HEK293 (cell line): ENCODE measurements around the gene TRNAU1AP.
A peak's percentile ranks its signal among the peaks of the same experiment; 100 is the strongest.

ENCODE experiments used
- BCL11A ChIP-seq: fragments of 450-650 bp; formaldehyde crosslinking; IDR thresholded peaks from 2 replicates; pipeline ENCODE4 v1.5.1; 2016; ENCODE audit warnings: low read depth, missing biosample characterization, missing genetic modification characterization
- GLIS1 ChIP-seq: fragments of 450-650 bp; formaldehyde crosslinking; IDR thresholded peaks from 2 replicates; pipeline ENCODE4 v1.5.1; 2016; ENCODE audit warnings: missing biosample characterization, missing genetic modification characterization
- HOXC10 ChIP-seq: sonication (generic); formaldehyde crosslinking; IDR thresholded peaks from 2 replicates; pipeline ENCODE4 v1.8.1; 2023; ENCODE audit warnings: mild to moderate bottlenecking, missing genetic modification reagents
- KLF8 ChIP-seq: fragments of 450-650 bp; formaldehyde crosslinking; IDR thresholded peaks from 2 replicates; pipeline ENCODE4 v1.5.1; 2016; ENCODE audit warnings: missing biosample characterization, missing genetic modification characterization
- KLF9 ChIP-seq: fragments of 450-650 bp; formaldehyde crosslinking; IDR thresholded peaks from 2 replicates; pipeline ENCODE4 v1.5.1; 2016; ENCODE audit warnings: missing biosample characterization, missing genetic modification characterization, low read depth
- MYNN ChIP-seq: fragments of 450-650 bp; formaldehyde crosslinking; IDR thresholded peaks from 2 replicates; pipeline ENCODE4 v1.5.1; 2016; ENCODE audit warnings: missing biosample characterization, missing genetic modification characterization, borderline replicate concordance
- PBX3 ChIP-seq: sonication (generic); formaldehyde crosslinking; IDR thresholded peaks from 2 replicates; pipeline ENCODE4 v1.8.1; 2022; ENCODE audit warnings: mild to moderate bottlenecking, moderate library complexity, missing genetic modification reagents
- REST ChIP-seq: fragments of 450-650 bp; formaldehyde crosslinking; IDR thresholded peaks from 2 replicates; pipeline ENCODE4 v1.5.1; 2016; ENCODE audit warnings: missing biosample characterization, missing genetic modification characterization
- SETDB1 ChIP-seq: IDR thresholded peaks from one replicate; pipeline ENCODE4 v1.6.1; 2017; ENCODE audit warnings: mild to moderate bottlenecking, low read length, moderate library complexity, mixed read lengths; ENCODE audit not compliant: insufficient read length
- TSHZ1 ChIP-seq: fragments of 450-650 bp; formaldehyde crosslinking; IDR thresholded peaks from 2 replicates; pipeline ENCODE4 v1.5.1; 2016; ENCODE audit warnings: missing biosample characterization, missing genetic modification characterization, borderline replicate concordance
- YY1 ChIP-seq: fragments of 450-650 bp; formaldehyde crosslinking; IDR thresholded peaks from 2 replicates; pipeline ENCODE4 v1.5.1; 2018; ENCODE audit warnings: missing biosample characterization, missing genetic modification characterization
- ZBTB48 ChIP-seq: fragments of 450-650 bp; formaldehyde crosslinking; IDR thresholded peaks from 2 replicates; pipeline ENCODE4 v1.5.1; 2016; ENCODE audit warnings: missing biosample characterization, missing genetic modification characterization
- ZNF132 ChIP-seq: fragments of 450-650 bp; formaldehyde crosslinking; IDR thresholded peaks from 2 replicates; pipeline ENCODE4 v1.5.1; 2017; ENCODE audit warnings: missing biosample characterization, missing genetic modification characterization, borderline replicate concordance
- ZNF184 ChIP-seq: fragments of 450-650 bp; IDR thresholded peaks from 2 replicates; pipeline ENCODE4 v1.5.1; 2018; ENCODE audit warnings: missing biosample characterization, mild to moderate bottlenecking, missing genetic modification characterization
- ZNF19 ChIP-seq: fragments of 450-650 bp; formaldehyde crosslinking; IDR thresholded peaks from 2 replicates; pipeline ENCODE4; 2016; ENCODE audit warnings: missing biosample characterization, missing genetic modification characterization, low read depth
- ZNF221 ChIP-seq: fragments of 450-650 bp; formaldehyde crosslinking; IDR thresholded peaks from 2 replicates; pipeline ENCODE4 v1.5.1; 2017; ENCODE audit warnings: missing biosample characterization, missing genetic modification characterization, borderline replicate concordance
- ZNF302 ChIP-seq: fragments of 450-650 bp; formaldehyde crosslinking; IDR thresholded peaks from 2 replicates; pipeline ENCODE4 v1.5.1; 2016; ENCODE audit warnings: missing biosample characterization, missing genetic modification characterization, low read depth
- ZNF311 ChIP-seq: fragments of 450-650 bp; formaldehyde crosslinking; IDR thresholded peaks from 2 replicates; pipeline ENCODE4 v1.5.1; 2017; ENCODE audit warnings: missing biosample characterization, missing genetic modification characterization, borderline replicate concordance
- ZNF341 ChIP-seq: fragments of 450-650 bp; formaldehyde crosslinking; IDR thresholded peaks from 2 replicates; pipeline ENCODE4; 2016; ENCODE audit warnings: low read depth, missing biosample characterization, missing genetic modification characterization
- ZNF350 ChIP-seq: fragments of 450-650 bp; formaldehyde crosslinking; IDR thresholded peaks from 2 replicates; pipeline ENCODE4 v1.5.0; 2017; ENCODE audit warnings: missing biosample characterization, mild to moderate bottlenecking, missing genetic modification characterization
- ZNF354C ChIP-seq: fragments of 450-650 bp; formaldehyde crosslinking; IDR thresholded peaks from 2 replicates; pipeline ENCODE4 v1.5.1; 2016; ENCODE audit warnings: missing biosample characterization, missing genetic modification characterization, low read depth, borderline replicate concordance
- ZNF433 ChIP-seq: fragments of 450-650 bp; formaldehyde crosslinking; IDR thresholded peaks from 2 replicates; pipeline ENCODE4 v1.5.1; 2016; ENCODE audit warnings: missing biosample characterization, missing genetic modification characterization, low read depth
- ZNF488 ChIP-seq: fragments of 450-650 bp; formaldehyde crosslinking; IDR thresholded peaks from 2 replicates; pipeline ENCODE4 v1.5.1; 2016; ENCODE audit warnings: missing biosample characterization, missing genetic modification characterization
- ZNF510 ChIP-seq: fragments of 450-650 bp; formaldehyde crosslinking; IDR thresholded peaks from 2 replicates; pipeline ENCODE4 v1.5.1; 2018; ENCODE audit warnings: mild to moderate bottlenecking, missing genetic modification characterization, missing biosample characterization; ENCODE audit not compliant: insufficient replicate concordance
- ZNF513 ChIP-seq: fragments of 450-650 bp; IDR thresholded peaks from 2 replicates; pipeline ENCODE4 v1.5.1; 2018; ENCODE audit warnings: missing biosample characterization, missing genetic modification characterization
- ZNF596 ChIP-seq: fragments of 450-650 bp; IDR thresholded peaks from 2 replicates; pipeline ENCODE4 v1.5.0; 2018; ENCODE audit warnings: missing biosample characterization, mild to moderate bottlenecking, missing genetic modification characterization, moderate library complexity
- ZNF624 ChIP-seq: fragments of 450-650 bp; formaldehyde crosslinking; IDR thresholded peaks from 2 replicates; pipeline ENCODE4 v1.5.1; 2017; ENCODE audit warnings: missing biosample characterization, missing genetic modification characterization
- ZNF670 ChIP-seq: fragments of 450-650 bp; formaldehyde crosslinking; IDR thresholded peaks from 2 replicates; pipeline ENCODE4 v1.5.1; 2016; ENCODE audit warnings: missing biosample characterization, missing genetic modification characterization, low read depth
- ZNF677 ChIP-seq: fragments of 450-650 bp; IDR thresholded peaks from 2 replicates; pipeline ENCODE4 v1.5.0; 2018; ENCODE audit warnings: missing biosample characterization, mild to moderate bottlenecking, missing genetic modification characterization, moderate library complexity
- ZSCAN5A ChIP-seq: fragments of 450-650 bp; formaldehyde crosslinking; IDR thresholded peaks from 2 replicates; pipeline ENCODE4 v1.5.1; 2016; ENCODE audit warnings: missing biosample characterization, missing genetic modification characterization

The TRNAU1AP gene

GRCh38 chr1:28517649-28517999, 35.3 kb upstream of the TRNAU1AP start (continued):
- TF ChIP-seq ZNF488: no peak
- no peak for TF ChIP-seq ZNF624 (tag by site-specific recombination)
- no peak for TF ChIP-seq KLF9 (tag by site-specific recombination)
- no peak for TF ChIP-seq SETDB1
- no peak for TF ChIP-seq KLF8 (tag by site-specific recombination)
- no peak for TF ChIP-seq ZNF513
- TF ChIP-seq MYNN (tag by site-specific recombination): no peak
- no peak for TF ChIP-seq ZNF221 (tag by site-specific recombination)
- TF ChIP-seq ZBTB48 (tag by site-specific recombination): no peak
- no peak for TF ChIP-seq ZNF510 (tag by site-specific recombination)
- TF ChIP-seq ZNF433 (tag by site-specific recombination): no peak
- TF ChIP-seq BCL11A (tag by site-specific recombination): no peak
- no peak for TF ChIP-seq ZNF596 (tag by site-specific recombination)
- TF ChIP-seq ZNF311: no peak
- no peak for TF ChIP-seq ZNF302
- TF ChIP-seq ZNF354C (tag by site-specific recombination): no peak
- TF ChIP-seq REST: no peak
- no peak for TF ChIP-seq ZNF677 (tag by site-specific recombination)
- TF ChIP-seq ZNF670 (tag by site-specific recombination): no peak
- no peak for TF ChIP-seq YY1 (tag by site-specific recombination)
- TF ChIP-seq ZNF184: no peak
- no peak for TF ChIP-seq HOXC10 (CRISPR knock-in tag)
- 0 out of 2 replicates have a peak, but pooled peaks have one; percentile 8 for TF ChIP-seq TSHZ1
- no peak for TF ChIP-seq ZNF132
- peak; percentile 42 for TF ChIP-seq GLIS1 (tag by site-specific recombination)
- TF ChIP-seq ZNF350 (tag by site-specific recombination): no peak
- TF ChIP-seq ZNF19 (tag by site-specific recombination): no peak
- no peak for TF ChIP-seq PBX3
- TF ChIP-seq ZSCAN5A: no peak
- TF ChIP-seq ZNF341 (tag by site-specific recombination): peak; percentile 74
